ENCODE measurements around the gene TENM4. TPM values are rescaled to one million over a fixed set of nuclear protein-coding genes. Genes with fewer than 3 reads are reported as not detected.

TENM4 gene
- polyA plus RNA-seq, 2 of the 4 experiments (the other 2 are of a cell fraction) = 0.06 to 0.31 TPM

DNA sequence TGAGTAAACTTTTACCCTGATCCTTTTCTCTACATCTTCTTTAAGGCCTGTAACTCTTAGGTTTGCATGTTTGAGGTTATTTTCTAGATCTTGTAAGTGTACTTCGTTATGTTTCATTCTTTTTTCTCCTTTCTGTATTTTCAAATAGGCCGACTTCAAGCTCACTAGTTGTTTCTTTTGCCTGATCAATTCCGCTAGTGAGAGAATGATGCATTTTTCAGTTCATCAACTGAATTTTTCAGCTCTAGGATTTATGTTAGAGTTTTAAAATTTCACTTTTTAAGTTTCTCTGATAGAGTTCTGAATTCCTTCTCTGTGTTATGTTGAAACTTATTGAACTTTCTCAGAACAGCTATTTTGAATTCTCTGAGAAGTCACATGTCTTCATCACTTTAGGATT is 810.7 kb downstream of the TENM4 start:
- DNase-seq (ENCODE audit: low read depth in 1 of 2, low spot score in 1 of 2) (no peak), ATAC-seq (no peak), FAIRE-seq (no peak)
- no peak for TF ChIP-seq RARB (CRISPR knock-in tag; IDR thresholded peaks at IDR 0.05)
- TF ChIP-seq BHLHE40 (IDR thresholded peaks at IDR 0.05; ENCODE audit: low read depth, low read length) = no peak
- no peak for TF ChIP-seq NR3C1 (IDR thresholded peaks at IDR 0.05)
- no peak for TF ChIP-seq HES2 (IDR thresholded peaks at IDR 0.05)
- TF ChIP-seq, protein P1, sequence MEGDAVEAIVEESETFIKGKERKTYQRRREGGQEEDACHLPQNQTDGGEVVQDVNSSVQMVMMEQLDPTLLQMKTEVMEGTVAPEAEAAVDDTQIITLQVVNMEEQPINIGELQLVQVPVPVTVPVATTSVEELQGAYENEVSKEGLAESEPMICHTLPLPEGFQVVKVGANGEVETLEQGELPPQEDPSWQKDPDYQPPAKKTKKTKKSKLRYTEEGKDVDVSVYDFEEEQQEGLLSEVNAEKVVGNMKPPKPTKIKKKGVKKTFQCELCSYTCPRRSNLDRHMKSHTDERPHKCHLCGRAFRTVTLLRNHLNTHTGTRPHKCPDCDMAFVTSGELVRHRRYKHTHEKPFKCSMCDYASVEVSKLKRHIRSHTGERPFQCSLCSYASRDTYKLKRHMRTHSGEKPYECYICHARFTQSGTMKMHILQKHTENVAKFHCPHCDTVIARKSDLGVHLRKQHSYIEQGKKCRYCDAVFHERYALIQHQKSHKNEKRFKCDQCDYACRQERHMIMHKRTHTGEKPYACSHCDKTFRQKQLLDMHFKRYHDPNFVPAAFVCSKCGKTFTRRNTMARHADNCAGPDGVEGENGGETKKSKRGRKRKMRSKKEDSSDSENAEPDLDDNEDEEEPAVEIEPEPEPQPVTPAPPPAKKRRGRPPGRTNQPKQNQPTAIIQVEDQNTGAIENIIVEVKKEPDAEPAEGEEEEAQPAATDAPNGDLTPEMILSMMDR (IDR thresholded peaks at IDR 0.05) = no peak
- no peak for TF ChIP-seq EHMT2 (IDR thresholded peaks at IDR 0.05; ENCODE audit: low read depth)
- TF ChIP-seq ZC3H11A (IDR thresholded peaks at IDR 0.05) = no peak
- no peak for TF ChIP-seq CBX2 (IDR thresholded peaks at IDR 0.05; ENCODE audit: borderline replicate concordance, low read depth)
- no peak for TF ChIP-seq HOXB13 (CRISPR knock-in tag; IDR thresholded peaks at IDR 0.05; ENCODE audit: low read depth)
- no peak for TF ChIP-seq MAFK (IDR thresholded peaks at IDR 0.05; ENCODE audit: partially characterized antibody)
- no peak for TF ChIP-seq JUN (IDR thresholded peaks at IDR 0.05)
- TF ChIP-seq NFE2L2 (conservative IDR thresholded peaks at IDR 0.05; ENCODE audit: low read length) = no peak
- TF ChIP-seq NPAS2 (CRISPR knock-in tag; IDR thresholded peaks at IDR 0.05; ENCODE audit: borderline replicate concordance) = no peak
- TF ChIP-seq SMC3 (IDR thresholded peaks at IDR 0.05) = no peak
- no peak for TF ChIP-seq CHD2 (IDR thresholded peaks at IDR 0.05; ENCODE audit: low read length, partially characterized antibody)
- no peak for TF ChIP-seq MAX (IDR thresholded peaks at IDR 0.05)
- TF ChIP-seq RNF2 (IDR thresholded peaks at IDR 0.05; ENCODE audit: borderline replicate concordance, low read depth) = no peak
- TF ChIP-seq CHD4 (IDR thresholded peaks at IDR 0.05; ENCODE audit: borderline replicate concordance) = no peak
- no peak for TF ChIP-seq GATA3 (IDR thresholded peaks at IDR 0.05; ENCODE audit: borderline replicate concordance)
- no peaks in the 10 kb centered on the region for H3K4me1 ChIP-seq
- WGBS (ENCODE audit: missing lambda C conversion rate) = 39% methylated on average over 3 of the region's 3 CpGs
- no peak overlapping the region for H3K4me3 ChIP-seq
- no peak overlapping the region for H3K4me2 ChIP-seq
- ChIA-PET CTCF (interaction anchor here (0.6 kb wide), 1 partner anchor 1743 kb away, joined by 3 read pairs; no protein-coding TSS in a partner anchor), POLR2A (no interaction called here)
- no peak overlapping the region for H3K27ac ChIP-seq
- peaks cover 3% of the 10 kb centered on the region; the same call in 2 of the 3 replicates for H3K9me3 ChIP-seq

- no peak for ATAC-seq
- CTCF ChIA-PET = no interaction called here
- no peak for FAIRE-seq
These were observed 818.2 kb downstream of the TENM4 start for GRCh38 chr11:78622666-78623065.

More at GRCh38 chr11:78622666-78623065, 818.2 kb downstream of the TENM4 start:
- Histone ChIP-seq H3K27ac (no peak overlapping the region), H3K4me1 (no peaks in the 10 kb centered on the region), H3K4me3 (no peak overlapping the region), H3K9me3 (peaks cover 11% of the 10 kb centered on the region), H3K4me2 (no peak overlapping the region)
- POLR2A ChIA-PET = no interaction called here
- TF ChIP-seq, protein P1 (IDR thresholded peaks at IDR 0.05) = no peak
- TF ChIP-seq HES2 (IDR thresholded peaks at IDR 0.05) (no peak), EP300 (IDR thresholded peaks at IDR 0.05) (no peak), JUN (IDR thresholded peaks at IDR 0.05) (no peak), POLR2AphosphoS2 (conservative IDR thresholded peaks at IDR 0.05; ENCODE audit: low read length) (no peak), HDAC2 (IDR thresholded peaks at IDR 0.05) (no peak), HOXB13 (CRISPR knock-in tag; IDR thresholded peaks at IDR 0.05; ENCODE audit: low read depth) (no peak), CBX8 (IDR thresholded peaks at IDR 0.05) (no peak), ZNF302 (CRISPR knock-in tag; IDR thresholded peaks at IDR 0.05) (no peak)
- no peak for DNase-seq (ENCODE audit: low read depth in 1 of 2, low spot score in 1 of 2)
- WGBS (ENCODE audit: missing lambda C conversion rate) = 8% methylated on average over 5 of the region's 5 CpGs
